ENCODE data around the gene SELENOT. TPM values are rescaled to one million over a fixed set of nuclear protein-coding genes. Genes with fewer than 3 reads are reported as not detected.
A peak's percentile ranks its signal among the peaks of the same experiment; 100 is the strongest.

Gene SELENOT
- total RNA-seq, 2 experiments from 2014 or later, result 110 to 115 TPM

DNA sequence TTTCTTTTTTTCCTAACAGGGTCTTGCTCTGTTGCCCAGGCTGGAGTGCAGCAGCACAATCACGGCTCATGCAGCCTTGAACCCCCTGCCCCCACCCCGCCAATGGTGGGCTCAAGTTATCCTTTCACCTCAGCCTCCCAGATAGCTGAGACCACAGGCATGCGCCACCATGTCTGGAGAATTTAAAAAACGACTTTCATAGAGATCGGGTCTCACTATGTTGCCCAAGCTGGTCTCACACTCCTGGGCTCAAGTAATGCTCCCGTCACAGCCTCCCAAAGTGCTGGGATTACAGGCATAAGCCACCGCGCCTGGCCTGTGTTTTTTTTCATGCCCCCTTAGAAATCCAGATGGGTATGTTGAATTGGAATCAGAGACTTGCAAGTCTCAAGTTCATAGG, 60.3 kb downstream of the SELENOT start:
- Mint-ChIP-seq H3K4me1 (ENCODE audit: low read depth) (peaks cover 6% of the 10 kb centered on the region), H3K27ac (no peak overlapping the region), H3K36me3 (ENCODE audit: low read depth) (no peaks in the 10 kb centered on the region), H3K9me3 (no peaks in the 10 kb centered on the region), H3K27me3 (peaks cover 12% of the 10 kb centered on the region), H3K4me3 (no peak overlapping the region)
- Histone ChIP-seq H3K4me3 (ENCODE audit: low read length) (no peak overlapping the region), H3K27me3 (ENCODE audit: control insufficient read depth in 1 of 2, insufficient read depth in 2 of 2, low read length in 2 of 2) (no peaks in the 10 kb centered on the region), H3K4me1 (ENCODE audit: insufficient read depth, low read length) (no peaks in the 10 kb centered on the region), H3K9me3 (ENCODE audit: control insufficient read depth in 1 of 2, insufficient read depth in 1 of 2, low read length in 2 of 2) (no peaks in the 10 kb centered on the region), H3K36me3 (ENCODE audit: insufficient read depth, low read length) (no peaks in the 10 kb centered on the region), H3K27ac (ENCODE audit: low read depth in 1 of 2, low read length in 2 of 2) (no peak overlapping the region)
- intact Hi-C loops (cut with DNase I, micrococcal nuclease), result no loop called here
- ATAC-seq (ENCODE audit: poor library complexity), result no peak
- no peak for TF ChIP-seq CTCF (IDR thresholded peaks at IDR 0.05)
- POLR2A ChIA-PET, result no interaction called here
- CTCF ChIA-PET, result no interaction called here
- DNase-seq, result no peak

DNA sequence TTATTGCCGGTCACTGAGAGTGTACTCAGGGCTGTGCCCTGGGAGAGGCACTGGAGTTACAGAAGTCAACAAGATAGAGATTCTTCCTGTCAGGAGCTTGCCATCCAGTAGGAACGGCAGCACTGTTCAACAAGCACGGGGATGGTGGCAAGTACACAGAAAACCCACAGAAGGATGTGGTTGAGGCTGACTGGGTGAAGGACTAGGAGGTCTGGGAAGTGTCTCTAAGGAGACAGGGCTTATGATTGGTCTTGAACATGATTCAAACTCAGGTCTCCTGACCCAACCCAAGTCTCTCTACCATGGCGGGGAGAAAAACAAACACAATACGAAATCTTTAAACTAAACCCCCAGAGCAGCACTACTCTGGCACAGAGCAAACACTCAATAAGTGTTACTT, 63.0 kb downstream of the SELENOT start:
- peak in 4 of 14 experiments; percentile 0 to 37 (median 11) for DNase-seq
- no peaks in the 10 kb centered on the region for H3K36me3 ChIP-seq (ENCODE audit: insufficient read depth, low read length)
- no peaks in the 10 kb centered on the region for H3K4me1 ChIP-seq (ENCODE audit: insufficient read depth, low read length)
- TF ChIP-seq CTCF (IDR thresholded peaks at IDR 0.05), result no peak
- Mint-ChIP-seq H3K9me3 (no peaks in the 10 kb centered on the region), H3K4me3 (no peak overlapping the region), H3K4me1 (ENCODE audit: low read depth) (peaks cover 6% of the 10 kb centered on the region), H3K27ac (no peak overlapping the region), H3K36me3 (ENCODE audit: low read depth) (no peaks in the 10 kb centered on the region), H3K27me3 (peaks cover 8% of the 10 kb centered on the region)
- H3K9me3 ChIP-seq (ENCODE audit: control insufficient read depth in 1 of 2, insufficient read depth in 1 of 2, low read length in 2 of 2), result no peaks in the 10 kb centered on the region
- H3K27ac ChIP-seq (ENCODE audit: low read depth in 1 of 2, low read length in 2 of 2), result no peak overlapping the region
- POLR2A ChIA-PET, result no interaction called here
- H3K4me3 ChIP-seq (ENCODE audit: low read length), result no peak overlapping the region
- ATAC-seq (ENCODE audit: poor library complexity), result no peak
- CTCF ChIA-PET, result interaction anchor here (0.6 kb wide), 1 partner anchor 40 kb away, joined by 3 read pairs; no protein-coding TSS in a partner anchor
- H3K27me3 ChIP-seq (ENCODE audit: control insufficient read depth in 1 of 2, insufficient read depth in 2 of 2, low read length in 2 of 2), result no peaks in the 10 kb centered on the region
- intact Hi-C loops (cut with DNase I, micrococcal nuclease), result no loop called here

DNA sequence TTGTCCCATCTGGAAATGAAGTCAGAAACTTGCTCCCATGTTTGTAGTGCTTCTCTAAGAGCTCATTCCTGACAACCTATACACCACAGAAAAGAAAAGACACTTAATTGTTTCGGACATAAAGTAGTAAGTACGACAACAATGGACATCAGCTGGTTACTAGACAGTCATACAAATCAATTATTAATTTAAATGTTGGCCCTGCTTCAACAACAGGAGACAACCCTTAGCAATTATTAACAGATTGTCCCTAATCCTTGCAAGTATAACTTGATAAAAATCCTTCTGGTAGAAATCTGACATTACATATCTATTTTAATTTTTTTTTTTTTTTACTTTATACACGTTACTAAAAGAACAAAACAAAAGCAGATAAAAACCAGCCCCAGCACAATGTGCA, 70.8 kb downstream of the SELENOT start:
- ChIA-PET CTCF (interaction anchor here (0.5 kb wide), 1 partner anchor 28 kb away, joined by 4 read pairs; no protein-coding TSS in a partner anchor), POLR2A (no interaction called here)
- TF ChIP-seq CTCF (IDR thresholded peaks at IDR 0.05), result no peak
- ATAC-seq (ENCODE audit: poor library complexity) (no peak), DNase-seq (no peak)
- intact Hi-C loops (cut with DNase I, micrococcal nuclease), result no loop called here
- Histone ChIP-seq H3K27ac (ENCODE audit: low read depth in 1 of 2, low read length in 2 of 2) (no peak overlapping the region), H3K36me3 (ENCODE audit: insufficient read depth, low read length) (no peaks in the 10 kb centered on the region), H3K4me1 (ENCODE audit: insufficient read depth, low read length) (no peaks in the 10 kb centered on the region), H3K9me3 (ENCODE audit: control insufficient read depth in 1 of 2, insufficient read depth in 1 of 2, low read length in 2 of 2) (peaks cover 9 to 12% of the 10 kb centered on the region in 2 experiments), H3K27me3 (ENCODE audit: control insufficient read depth in 1 of 2, insufficient read depth in 2 of 2, low read length in 2 of 2) (no peaks in the 10 kb centered on the region), H3K4me3 (ENCODE audit: low read length) (no peak overlapping the region)
- H3K4me3 Mint-ChIP-seq, result no peak overlapping the region
- H3K27ac Mint-ChIP-seq, result no peak overlapping the region
- no peaks in the 10 kb centered on the region for H3K27me3 Mint-ChIP-seq
- no peaks in the 10 kb centered on the region for H3K4me1 Mint-ChIP-seq (ENCODE audit: low read depth)
- H3K36me3 Mint-ChIP-seq (ENCODE audit: low read depth), result no peaks in the 10 kb centered on the region
- peaks cover 7% of the 10 kb centered on the region for H3K9me3 Mint-ChIP-seq

Data from CD4-positive, alpha-beta T cell (primary cell).